ENCODE measurements around the gene NFU1.
"Not testable (repeated sequence)": the region's sequence is repeated elsewhere in the genome, so short reads cannot be mapped to it uniquely, and the experiment has no call there.

NFU1 gene

GRCh38 chr2:69450735-69451416 is 13.6 kb upstream of the NFU1 start:
- DNase-seq: no peak

- DNase-seq: no peak
Measured at GRCh38 chr2:69449906-69450305, 12.7 kb upstream of the NFU1 start.

DNA sequence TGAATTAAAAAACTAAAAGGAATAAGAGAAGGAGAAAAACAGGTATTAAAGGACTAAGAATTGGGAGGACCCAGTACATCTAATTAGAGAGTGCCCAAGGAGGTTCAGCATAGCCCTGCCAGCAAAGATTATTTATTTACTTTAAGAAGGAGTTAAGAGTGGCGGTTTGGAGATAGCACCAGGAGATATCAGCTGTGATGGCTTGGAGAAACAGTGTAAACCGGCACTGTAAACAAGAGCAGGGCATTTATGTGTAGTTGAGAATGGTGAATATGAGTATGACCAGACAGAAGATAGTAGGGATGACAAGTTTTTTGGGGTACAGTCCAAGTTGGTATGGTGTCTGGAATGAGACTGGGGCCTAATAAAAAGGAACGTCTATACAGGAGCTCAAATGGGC is 6.4 kb upstream of the NFU1 start:
- not testable (repeated sequence) for DNase-seq

GRCh38 chr2:69439499-69439898 is 2.3 kb upstream of the NFU1 start:
- DNase-seq: not testable (repeated sequence)

GRCh38 chr2:69438580-69438979 is 1.3 kb upstream of the NFU1 start:
- DNase-seq: no peak

DNA sequence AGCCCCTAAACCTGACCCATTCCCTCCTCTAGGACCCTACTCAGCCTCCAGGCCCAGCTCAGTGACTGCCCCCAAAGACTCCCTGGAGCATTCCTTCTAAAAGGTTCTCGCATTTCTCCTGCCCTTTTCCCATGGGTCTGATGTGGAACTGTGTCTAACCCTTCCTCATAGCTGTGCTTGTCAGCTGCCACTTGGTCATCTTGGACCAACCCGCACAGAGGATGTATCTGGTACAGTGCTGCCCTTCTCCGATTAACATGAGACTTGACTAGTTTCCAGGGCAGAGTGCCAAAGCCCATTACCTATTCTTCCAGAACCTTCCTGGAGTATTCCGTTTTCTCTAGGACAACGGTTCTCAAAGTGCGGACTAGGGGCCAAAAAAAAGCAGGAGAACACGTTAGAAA is 518 bp upstream of the NFU1 start:
- no peak for DNase-seq

DNA sequence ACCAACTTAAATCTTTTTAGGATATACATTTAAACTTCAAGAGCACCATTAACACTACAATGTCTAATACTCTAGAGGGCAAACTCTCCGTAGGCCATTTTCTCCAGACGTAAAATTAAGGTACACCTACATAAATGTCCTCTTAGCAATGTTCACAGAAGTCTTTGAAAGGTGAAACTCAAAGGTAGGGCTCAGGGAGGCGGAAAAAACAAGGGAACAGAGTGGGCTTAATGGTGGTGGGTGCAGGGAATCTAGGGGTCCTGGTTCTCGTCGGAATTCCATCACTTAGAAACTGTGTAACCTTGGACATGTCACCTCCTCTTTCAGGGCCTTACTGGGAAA is 668 bp downstream of the NFU1 start:
- no peak for DNase-seq

- DNase-seq: no peak
Measured at GRCh38 chr2:69434753-69435152, 2.5 kb downstream of the NFU1 start.

DNA sequence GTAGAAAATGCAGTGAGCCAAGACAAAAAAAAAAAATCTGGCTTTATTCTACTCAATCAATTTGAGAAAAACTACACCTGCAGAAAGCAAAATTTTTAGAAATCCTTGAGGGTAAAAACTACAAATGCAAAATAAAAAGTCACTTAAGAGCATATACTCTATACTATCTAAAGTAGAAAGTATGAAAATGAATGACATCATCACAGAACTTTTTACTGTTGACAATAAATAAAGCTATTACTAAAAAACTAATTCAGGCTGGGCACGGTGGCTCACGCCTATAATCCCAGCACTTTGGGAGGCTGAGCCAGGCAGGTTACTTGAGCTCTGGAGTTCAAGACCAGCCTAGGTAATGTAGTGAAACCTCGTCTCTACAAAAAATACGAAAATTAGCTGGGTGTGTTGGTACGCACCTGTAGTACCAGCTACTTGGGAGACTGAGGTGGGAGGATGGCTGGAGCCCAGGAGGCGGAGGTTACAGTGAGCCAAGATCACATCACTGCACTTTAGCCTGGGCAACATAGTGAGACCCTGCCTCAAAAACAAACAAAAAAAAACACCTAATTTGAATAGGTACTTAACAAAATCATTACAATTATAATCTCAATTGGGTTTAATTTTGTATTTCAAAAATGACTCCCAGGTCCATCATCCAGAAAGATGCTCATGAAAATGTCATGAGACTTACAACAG is 7.6 kb downstream of the NFU1 start:
- DNase-seq: no peak

DNA sequence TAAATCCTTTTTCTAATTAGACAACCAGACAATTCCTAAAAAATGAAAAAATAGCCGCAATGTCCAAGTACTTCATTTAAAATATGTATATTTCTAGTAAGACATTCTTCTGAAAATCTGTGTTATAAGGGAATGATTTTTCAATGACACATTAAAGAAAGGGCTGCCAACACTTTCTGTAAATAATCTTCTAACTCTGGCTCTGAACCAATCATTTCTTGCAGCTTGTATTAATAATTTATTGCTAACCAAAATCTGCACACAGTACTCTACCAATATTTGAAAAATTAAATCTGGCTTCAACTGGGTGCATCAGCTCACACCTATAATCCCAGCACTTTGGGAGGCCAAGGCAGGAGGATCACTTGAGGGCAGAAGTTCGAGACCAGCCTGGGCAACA is 8.3 kb downstream of the NFU1 start:
- no peak for DNase-seq

GRCh38 chr2:69424419-69424818 is 12.8 kb downstream of the NFU1 start:
- no peak for DNase-seq

- no peak for DNase-seq
Measured at GRCh38 chr2:69422198-69422597, 15.0 kb downstream of the NFU1 start.

- not testable (repeated sequence) for DNase-seq
Measured at GRCh38 chr2:69419111-69419510, 18.1 kb downstream of the NFU1 start.

DNA sequence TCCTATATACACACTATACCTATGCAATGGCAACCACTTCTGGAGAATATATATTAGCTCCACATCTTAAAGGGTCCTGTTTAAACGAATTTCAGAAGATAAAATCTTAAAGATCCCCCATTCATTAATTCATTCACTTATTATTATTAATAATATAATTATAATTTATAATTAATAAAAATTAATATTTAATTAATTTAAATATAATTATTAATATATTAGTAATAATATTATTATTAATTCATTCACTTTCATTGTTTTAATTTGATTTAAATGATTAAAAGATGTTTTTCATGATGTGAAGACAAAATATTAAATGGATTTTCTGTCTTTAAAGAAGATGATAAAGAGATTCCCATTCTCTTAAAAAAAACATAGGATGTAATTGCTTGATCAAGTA is 21.1 kb downstream of the NFU1 start:
- DNase-seq: no peak

GRCh38 chr2:69411120-69411519 is 26.1 kb downstream of the NFU1 start:
- no peak for DNase-seq

- no peak for DNase-seq
Measured at GRCh38 chr2:69405306-69405705, 31.9 kb downstream of the NFU1 start.

GRCh38 chr2:69400121-69400520 is 37.1 kb downstream of the NFU1 start:
- DNase-seq: no peak

GRCh38 chr2:69397234-69397633 is 40.0 kb downstream of the NFU1 start:
- no peak for DNase-seq

DNA sequence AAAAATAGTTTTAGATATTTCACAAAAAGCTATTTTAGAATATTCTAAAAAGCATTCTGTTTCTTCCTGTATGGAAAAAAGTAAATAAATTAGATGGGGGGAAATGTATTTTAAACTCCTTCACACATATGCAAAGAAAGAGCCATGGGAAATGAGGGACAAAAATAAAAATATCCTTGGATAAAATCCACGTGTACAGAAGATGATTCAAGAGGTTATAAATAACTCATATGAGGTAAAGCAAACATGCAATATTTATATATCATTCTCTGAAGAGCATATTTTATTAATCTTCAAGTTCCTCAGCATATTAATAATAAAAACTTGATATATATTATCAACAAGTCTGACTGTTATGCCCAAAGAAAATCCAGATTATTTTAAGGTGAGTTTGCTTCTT is 41.4 kb downstream of the NFU1 start:
- DNase-seq: no peak

DNA sequence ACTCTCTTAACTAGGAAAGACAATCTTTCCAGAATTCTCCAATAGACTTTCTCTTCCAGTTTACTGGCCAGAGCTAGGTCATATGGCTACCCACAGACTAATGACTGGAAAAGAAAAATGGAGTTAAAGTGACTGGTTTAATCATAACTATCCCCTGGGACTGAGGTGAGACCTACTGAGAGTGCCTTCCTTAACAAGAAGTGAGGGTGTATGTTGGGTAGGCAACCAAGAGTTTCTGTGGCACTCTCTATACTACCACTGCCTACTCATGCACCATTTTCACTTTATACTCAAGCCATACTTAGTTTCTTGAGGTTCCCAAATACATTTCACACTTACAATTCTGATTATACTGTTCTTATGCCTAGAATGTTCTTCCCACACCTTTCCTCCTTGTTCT is 43.3 kb downstream of the NFU1 start:
- no peak for DNase-seq

DNA sequence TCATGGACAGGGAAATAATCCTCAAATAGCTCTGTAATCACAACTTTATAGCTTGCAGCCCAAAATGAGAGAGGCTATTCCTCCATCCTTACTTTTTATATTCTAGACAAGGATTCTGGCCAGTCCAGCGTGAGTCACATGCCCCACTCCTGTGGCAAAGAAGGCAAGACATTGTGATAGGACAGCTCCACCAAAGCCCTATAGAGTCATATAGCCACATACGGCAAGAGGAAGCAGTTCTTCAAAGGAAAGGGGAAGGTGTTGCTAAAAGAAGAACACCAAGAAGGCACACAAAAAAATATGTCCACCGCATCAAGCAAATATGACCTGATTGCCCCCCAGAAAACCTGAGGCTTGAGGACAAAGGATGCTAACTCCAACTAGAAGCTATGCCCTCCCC is 46.8 kb downstream of the NFU1 start:
- no peak for DNase-seq

DNA sequence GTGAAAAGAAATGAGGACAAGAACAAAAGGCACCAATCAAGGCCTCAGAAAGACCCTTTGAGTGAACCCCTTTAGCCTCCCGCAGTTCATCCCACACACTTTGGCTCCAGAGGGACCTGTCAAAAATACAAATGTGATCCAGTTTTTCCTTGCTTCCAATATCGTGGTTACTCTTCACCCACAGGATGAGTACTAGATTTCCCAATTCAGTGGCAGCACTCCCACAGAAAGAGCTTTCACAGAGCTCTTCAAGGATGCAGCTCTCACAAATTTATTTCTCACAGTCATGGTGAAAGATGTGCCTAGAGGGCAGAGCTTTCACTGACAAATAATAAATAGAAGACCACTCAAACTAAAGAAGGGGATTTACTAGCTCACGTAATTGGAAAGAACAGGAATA is 47.2 kb downstream of the NFU1 start:
- DNase-seq: no peak

DNA sequence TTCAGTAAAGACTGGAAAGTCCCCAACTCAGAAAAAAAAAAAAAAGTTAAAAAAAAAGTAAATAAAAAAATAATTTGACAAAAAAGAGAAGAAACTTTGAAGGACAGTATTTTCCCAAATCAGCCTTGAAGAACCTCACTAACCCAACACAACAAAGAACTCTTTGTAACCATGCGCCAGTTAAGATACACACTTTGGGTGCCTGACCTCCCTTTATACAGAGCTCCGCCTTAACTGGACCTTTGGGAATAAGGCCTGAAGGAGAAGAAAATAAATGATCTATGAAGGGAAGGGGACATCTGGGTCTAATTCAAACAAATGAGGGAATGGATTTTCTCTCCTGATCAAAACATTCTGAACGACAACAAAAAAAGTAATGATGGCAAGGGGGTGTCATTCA is 48.0 kb downstream of the NFU1 start:
- no peak for DNase-seq

- DNase-seq: no peak
Measured at GRCh38 chr2:69387770-69388481, 49.3 kb downstream of the NFU1 start.
